ENCODE results near the gene KRTAP5-7.

Gene KRTAP5-7

GRCh38 chr11:71543866-71544265, 16.8 kb downstream of the KRTAP5-7 start:
- no CpG with 5 or more reads among the region's 8 CpGs for WGBS (ENCODE audit: insufficient coverage, insufficient read length)
- no peak for DNase-seq (ENCODE audit: low read depth, low spot score)
- Histone ChIP-seq H3K27me3 (ENCODE audit: control insufficient read depth, insufficient read depth, low read length) (no peaks in the 10 kb centered on the region), H3K36me3 (ENCODE audit: control insufficient read depth, insufficient read depth, low read length) (no peaks in the 10 kb centered on the region), H3K4me3 (ENCODE audit: low read length) (no peak overlapping the region), H3K4me1 (ENCODE audit: control insufficient read depth, insufficient read depth, low read length) (no peaks in the 10 kb centered on the region), H3K27ac (ENCODE audit: low read length) (no peak overlapping the region), H3K9me3 (ENCODE audit: control insufficient read depth, insufficient read depth, low read length) (no peaks in the 10 kb centered on the region)

GRCh38 chr11:71544525-71545214, 17.6 kb downstream of the KRTAP5-7 start:
- Histone ChIP-seq H3K4me3 (ENCODE audit: low read length) (no peak overlapping the region), H3K9me3 (ENCODE audit: control insufficient read depth, insufficient read depth, low read length) (no peaks in the 10 kb centered on the region), H3K27ac (ENCODE audit: low read length) (no peak overlapping the region), H3K27me3 (ENCODE audit: control insufficient read depth, insufficient read depth, low read length) (no peaks in the 10 kb centered on the region), H3K36me3 (ENCODE audit: control insufficient read depth, insufficient read depth, low read length) (no peaks in the 10 kb centered on the region), H3K4me1 (ENCODE audit: control insufficient read depth, insufficient read depth, low read length) (no peaks in the 10 kb centered on the region)
- DNase-seq (ENCODE audit: low read depth, low spot score): no peak
- no CpG with 5 or more reads among the region's 6 CpGs for WGBS (ENCODE audit: insufficient coverage, insufficient read length)

- H3K27ac ChIP-seq (ENCODE audit: low read length): no peak overlapping the region
- no peaks in the 10 kb centered on the region for H3K27me3 ChIP-seq (ENCODE audit: control insufficient read depth, insufficient read depth, low read length)
- WGBS (ENCODE audit: insufficient coverage, insufficient read length): no CpG with 5 or more reads among the region's 12 CpGs
- H3K9me3 ChIP-seq (ENCODE audit: control insufficient read depth, insufficient read depth, low read length): no peaks in the 10 kb centered on the region
- H3K36me3 ChIP-seq (ENCODE audit: control insufficient read depth, insufficient read depth, low read length): no peaks in the 10 kb centered on the region
- H3K4me1 ChIP-seq (ENCODE audit: control insufficient read depth, insufficient read depth, low read length): no peaks in the 10 kb centered on the region
- H3K4me3 ChIP-seq (ENCODE audit: low read length): no peak overlapping the region
- no peak for DNase-seq (ENCODE audit: low read depth, low spot score)
These were observed 18.4 kb downstream of the KRTAP5-7 start for GRCh38 chr11:71545405-71545966.

GRCh38 chr11:71548120-71548519, 21.1 kb downstream of the KRTAP5-7 start, which contains the start of gene KRTAP5-9:
Gene KRTAP5-9, plus strand, starts transcription at chr11:71548420. Its CDS starts 238 bp downstream, at chr11:71548658.
- WGBS (ENCODE audit: insufficient coverage, insufficient read length): no CpG with 5 or more reads among the region's 5 CpGs
- Histone ChIP-seq H3K9me3 (ENCODE audit: control insufficient read depth, insufficient read depth, low read length) (no peaks in the 10 kb centered on the region), H3K4me3 (ENCODE audit: low read length) (no peak within 1 kb of the TSS), H3K27ac (ENCODE audit: low read length) (no peak within 1 kb of the TSS), H3K36me3 (ENCODE audit: control insufficient read depth, insufficient read depth, low read length) (no peaks in the 10 kb centered on the region), H3K4me1 (ENCODE audit: control insufficient read depth, insufficient read depth, low read length) (no peaks in the 10 kb centered on the region), H3K27me3 (ENCODE audit: control insufficient read depth, insufficient read depth, low read length) (no peaks in the 10 kb centered on the region)
- no peak for DNase-seq (ENCODE audit: low read depth, low spot score)

- H3K4me3 ChIP-seq (ENCODE audit: low read length): no peak overlapping the region
- H3K9me3 ChIP-seq (ENCODE audit: control insufficient read depth, insufficient read depth, low read length): no peaks in the 10 kb centered on the region
- H3K4me1 ChIP-seq (ENCODE audit: control insufficient read depth, insufficient read depth, low read length): no peaks in the 10 kb centered on the region
- no peaks in the 10 kb centered on the region for H3K36me3 ChIP-seq (ENCODE audit: control insufficient read depth, insufficient read depth, low read length)
- no CpG with 5 or more reads among the region's 5 CpGs for WGBS (ENCODE audit: insufficient coverage, insufficient read length)
- no peak for DNase-seq (ENCODE audit: low read depth, low spot score)
- H3K27ac ChIP-seq (ENCODE audit: low read length): no peak overlapping the region
- no peaks in the 10 kb centered on the region for H3K27me3 ChIP-seq (ENCODE audit: control insufficient read depth, insufficient read depth, low read length)
These were observed 21.7 kb downstream of the KRTAP5-7 start for GRCh38 chr11:71548716-71549151.

GRCh38 chr11:71551711-71552110, 24.6 kb downstream of the KRTAP5-7 start:
- H3K27me3 ChIP-seq (ENCODE audit: control insufficient read depth, insufficient read depth, low read length): no peaks in the 10 kb centered on the region
- WGBS (ENCODE audit: insufficient coverage, insufficient read length): no CpG with 5 or more reads among the region's 1 CpG
- no peak for DNase-seq (ENCODE audit: low read depth, low spot score)
- H3K9me3 ChIP-seq (ENCODE audit: control insufficient read depth, insufficient read depth, low read length): no peaks in the 10 kb centered on the region
- H3K4me3 ChIP-seq (ENCODE audit: low read length): no peak overlapping the region
- no peak overlapping the region for H3K27ac ChIP-seq (ENCODE audit: low read length)
- H3K36me3 ChIP-seq (ENCODE audit: control insufficient read depth, insufficient read depth, low read length): no peaks in the 10 kb centered on the region
- H3K4me1 ChIP-seq (ENCODE audit: control insufficient read depth, insufficient read depth, low read length): no peaks in the 10 kb centered on the region

- Histone ChIP-seq H3K4me1 (ENCODE audit: control insufficient read depth, insufficient read depth, low read length) (no peaks in the 10 kb centered on the region), H3K36me3 (ENCODE audit: control insufficient read depth, insufficient read depth, low read length) (no peaks in the 10 kb centered on the region), H3K9me3 (ENCODE audit: control insufficient read depth, insufficient read depth, low read length) (no peaks in the 10 kb centered on the region; the same call in 1 of the 2 replicates), H3K4me3 (ENCODE audit: low read length) (no peak overlapping the region), H3K27ac (ENCODE audit: low read length) (no peak overlapping the region), H3K27me3 (ENCODE audit: control insufficient read depth, insufficient read depth, low read length) (no peaks in the 10 kb centered on the region)
- no peak for DNase-seq (ENCODE audit: low read depth, low spot score)
- WGBS (ENCODE audit: insufficient coverage, insufficient read length): no CpG with 5 or more reads among the region's 6 CpGs
These were observed 27.9 kb downstream of the KRTAP5-7 start for GRCh38 chr11:71554996-71555395.

- Histone ChIP-seq H3K36me3 (ENCODE audit: control insufficient read depth, insufficient read depth, low read length) (no peaks in the 10 kb centered on the region), H3K4me1 (ENCODE audit: control insufficient read depth, insufficient read depth, low read length) (no peaks in the 10 kb centered on the region), H3K4me3 (ENCODE audit: low read length) (no peak overlapping the region; the same call in 1 of the 2 replicates), H3K27ac (ENCODE audit: low read length) (no peak overlapping the region), H3K27me3 (ENCODE audit: control insufficient read depth, insufficient read depth, low read length) (no peaks in the 10 kb centered on the region), H3K9me3 (ENCODE audit: control insufficient read depth, insufficient read depth, low read length) (no peaks in the 10 kb centered on the region; the same call in 1 of the 2 replicates)
- no peak for DNase-seq (ENCODE audit: low read depth, low spot score)
- WGBS (ENCODE audit: insufficient coverage, insufficient read length): no CpG with 5 or more reads among the region's 11 CpGs
These were observed 28.4 kb downstream of the KRTAP5-7 start for GRCh38 chr11:71555508-71555907.

GRCh38 chr11:71556018-71556417, 29.0 kb downstream of the KRTAP5-7 start:
- Histone ChIP-seq H3K36me3 (ENCODE audit: control insufficient read depth, insufficient read depth, low read length) (no peaks in the 10 kb centered on the region), H3K4me1 (ENCODE audit: control insufficient read depth, insufficient read depth, low read length) (no peaks in the 10 kb centered on the region), H3K9me3 (ENCODE audit: control insufficient read depth, insufficient read depth, low read length) (no peaks in the 10 kb centered on the region; the same call in 1 of the 2 replicates), H3K27ac (ENCODE audit: low read length) (no peak overlapping the region), H3K27me3 (ENCODE audit: control insufficient read depth, insufficient read depth, low read length) (no peaks in the 10 kb centered on the region), H3K4me3 (ENCODE audit: low read length) (no peak overlapping the region)
- DNase-seq (ENCODE audit: low read depth, low spot score): no peak
- WGBS (ENCODE audit: insufficient coverage, insufficient read length): 100% methylated on average over 2 of the region's 4 CpGs

GRCh38 chr11:71557257-71557656, 30.2 kb downstream of the KRTAP5-7 start:
- DNase-seq (ENCODE audit: low read depth, low spot score): no peak
- Histone ChIP-seq H3K9me3 (ENCODE audit: control insufficient read depth, insufficient read depth, low read length) (no peaks in the 10 kb centered on the region; the same call in 1 of the 2 replicates), H3K27ac (ENCODE audit: low read length) (no peak overlapping the region), H3K27me3 (ENCODE audit: control insufficient read depth, insufficient read depth, low read length) (no peaks in the 10 kb centered on the region), H3K36me3 (ENCODE audit: control insufficient read depth, insufficient read depth, low read length) (no peaks in the 10 kb centered on the region), H3K4me3 (ENCODE audit: low read length) (no peak overlapping the region), H3K4me1 (ENCODE audit: control insufficient read depth, insufficient read depth, low read length) (no peaks in the 10 kb centered on the region)

GRCh38 chr11:71558996-71559395, 31.9 kb downstream of the KRTAP5-7 start:
- no peaks in the 10 kb centered on the region; the same call in 1 of the 2 replicates for H3K9me3 ChIP-seq (ENCODE audit: control insufficient read depth, insufficient read depth, low read length)
- no peak overlapping the region for H3K27ac ChIP-seq (ENCODE audit: low read length)
- H3K4me1 ChIP-seq (ENCODE audit: control insufficient read depth, insufficient read depth, low read length): no peaks in the 10 kb centered on the region
- H3K27me3 ChIP-seq (ENCODE audit: control insufficient read depth, insufficient read depth, low read length): no peaks in the 10 kb centered on the region
- no peak for DNase-seq (ENCODE audit: low read depth, low spot score)
- WGBS (ENCODE audit: insufficient coverage, insufficient read length): no CpG with 5 or more reads among the region's 1 CpG
- no peaks in the 10 kb centered on the region for H3K36me3 ChIP-seq (ENCODE audit: control insufficient read depth, insufficient read depth, low read length)
- no peak overlapping the region for H3K4me3 ChIP-seq (ENCODE audit: low read length)
